Activated CD4-positive, CD25-positive, alpha-beta regulatory T cell treated with anti-CD3 and anti-CD28 coated beads, Interleukin-2, amount 50 U/mL, for 72 hours (primary cell): ENCODE measurements around the gene DISC1.
"Not testable (repeated sequence)": the region's sequence is repeated elsewhere in the genome, so short reads cannot be mapped to it uniquely, and the experiment has no call there.

Experiments used
- DNase-seq: peaks from one replicate; pipeline ENCODE4 v3.0.0; 2021

The DISC1 gene

GRCh38 chr1:231735941-231736340, 109.4 kb downstream of the DISC1 start:
- no peak for DNase-seq

- no peak for DNase-seq
These were observed 109.9 kb downstream of the DISC1 start for GRCh38 chr1:231736464-231736863.

GRCh38 chr1:231738554-231738953, 112.0 kb downstream of the DISC1 start:
- no peak for DNase-seq

GRCh38 chr1:231743966-231744365, 117.4 kb downstream of the DISC1 start:
- DNase-seq: no peak

GRCh38 chr1:231748760-231749415, 122.3 kb downstream of the DISC1 start:
- DNase-seq: no peak

GRCh38 chr1:231750296-231750695, 123.7 kb downstream of the DISC1 start:
- no peak for DNase-seq

GRCh38 chr1:231750818-231751362, 124.3 kb downstream of the DISC1 start:
- DNase-seq: no peak

GRCh38 chr1:231751415-231751814, 124.8 kb downstream of the DISC1 start:
- DNase-seq: no peak

GRCh38 chr1:231753313-231753712, 126.7 kb downstream of the DISC1 start:
- DNase-seq: no peak

GRCh38 chr1:231757101-231757404, 130.5 kb downstream of the DISC1 start:
- DNase-seq: no peak

GRCh38 chr1:231757759-231758158, 131.2 kb downstream of the DISC1 start:
- no peak for DNase-seq

- no peak for DNase-seq
These were observed 134.7 kb downstream of the DISC1 start for GRCh38 chr1:231761252-231761651.

- no peak for DNase-seq
These were observed 135.4 kb downstream of the DISC1 start for GRCh38 chr1:231761747-231762541.

GRCh38 chr1:231763456-231763855, 136.9 kb downstream of the DISC1 start:
- DNase-seq: no peak

GRCh38 chr1:231765825-231766224, 139.2 kb downstream of the DISC1 start:
- DNase-seq: not testable (repeated sequence)

- DNase-seq: no peak
These were observed 140.9 kb downstream of the DISC1 start for GRCh38 chr1:231767471-231767870.

GRCh38 chr1:231768416-231768815, 141.8 kb downstream of the DISC1 start:
- no peak for DNase-seq

- no peak for DNase-seq
These were observed 144.1 kb downstream of the DISC1 start for GRCh38 chr1:231770506-231771175.

GRCh38 chr1:231774719-231775335, 148.2 kb downstream of the DISC1 start:
- DNase-seq: no peak

- no peak for DNase-seq
These were observed 149.6 kb downstream of the DISC1 start for GRCh38 chr1:231776010-231776756.

- no peak for DNase-seq
These were observed 150.1 kb downstream of the DISC1 start for GRCh38 chr1:231776757-231777062.

GRCh38 chr1:231778009-231778719, 151.6 kb downstream of the DISC1 start:
- DNase-seq: no peak
